GM23338 (cell line): ENCODE results near the gene LRMDA.

Experiments
- CTCF ChIP-seq, 2 experiments: fragments of 200-600 bp in 1 of 2; sonication (generic) in 1 of 2; conservative IDR thresholded peaks; 2 replicates each; pipeline versions ENCODE4 v1.5.1 to v1.6.1; 2016 to 2017; ENCODE audit warnings: antibody characterized with exemption in 2 of 2, low read depth in 2 of 2, mild to moderate bottlenecking in 2 of 2, moderate library complexity in 1 of 2
- EZH2phosphoT487 ChIP-seq: fragments of 200-600 bp; sonication (generic); IDR thresholded peaks from one replicate; pipeline ENCODE4 v1.8.1; 2018; ENCODE audit warnings: antibody characterized with exemption; ENCODE audit not compliant: unreplicated experiment
- POLR2AphosphoS5 ChIP-seq: IDR thresholded peaks from 2 replicates; pipeline ENCODE4 v1.6.1; 2016; ENCODE audit warnings: antibody characterized with exemption, low read depth

- TF ChIP-seq EZH2phosphoT487, result no peak
- TF ChIP-seq CTCF (conservative IDR thresholded peaks at IDR 0.05; ENCODE audit: low read depth in 2 of 2), result no peak
- TF ChIP-seq POLR2AphosphoS5, result no peak
Measured at GRCh38 chr10:75439811-75440210, 8.4 kb downstream of the LRMDA start.
